Stimulated activated CD4-positive, alpha-beta T cell treated with anti-CD3 and anti-CD28 coated beads, Interleukin-4, amount 100 ng/mL, for 1 hour (primary cell): ENCODE results near the gene ACAA1.

Experiments
- DNase-seq: peaks from one replicate; pipeline ENCODE4 v3.0.0-alpha.2; 2020

Gene ACAA1

GRCh38 chr3:38133557-38134405 is 3.1 kb downstream of the ACAA1 start:
- no peak for DNase-seq

- no peak for DNase-seq
Measured at GRCh38 chr3:38133209-38133556, 3.7 kb downstream of the ACAA1 start.

GRCh38 chr3:38131621-38132369 is 5.1 kb downstream of the ACAA1 start:
- peak; percentile 28 for DNase-seq

GRCh38 chr3:38130631-38131065 is 6.3 kb downstream of the ACAA1 start:
- no peak for DNase-seq

GRCh38 chr3:38129058-38129457 is 7.9 kb downstream of the ACAA1 start:
- no peak for DNase-seq

GRCh38 chr3:38128303-38128655 is 8.6 kb downstream of the ACAA1 start:
- DNase-seq, result no peak

GRCh38 chr3:38127611-38128302 is 9.2 kb downstream of the ACAA1 start:
- no peak for DNase-seq

- DNase-seq, result no peak
Measured at GRCh38 chr3:38126121-38126892, 10.6 kb downstream of the ACAA1 start.

GRCh38 chr3:38125305-38126120 is 11.4 kb downstream of the ACAA1 start:
- no peak for DNase-seq

- DNase-seq, result no peak
Measured at GRCh38 chr3:38124324-38125122, 12.4 kb downstream of the ACAA1 start.

- DNase-seq, result no peak
Measured at GRCh38 chr3:38122712-38123290, 14.1 kb downstream of the ACAA1 start.

- DNase-seq, result no peak
Measured at GRCh38 chr3:38121832-38122461, 15.0 kb downstream of the ACAA1 start.

GRCh38 chr3:38121451-38121831 is 15.5 kb downstream of the ACAA1 start:
- no peak for DNase-seq

GRCh38 chr3:38120693-38121450 is 16.1 kb downstream of the ACAA1 start:
- DNase-seq, result no peak

GRCh38 chr3:38119821-38120692 is 16.9 kb downstream of the ACAA1 start:
- DNase-seq, result no peak

GRCh38 chr3:38119248-38119544 is 17.7 kb downstream of the ACAA1 start:
- DNase-seq, result no peak

GRCh38 chr3:38118421-38119247 is 18.3 kb downstream of the ACAA1 start:
- no peak for DNase-seq
